D721Med (cell line): ENCODE measurements around the gene RIPK3.
"Not testable (repeated sequence)": the region's sequence is repeated elsewhere in the genome, so short reads cannot be mapped to it uniquely, and the experiment has no call there.

Experiments used
- DNase-seq: peaks from one replicate; pipeline ENCODE4 v3.0.0; 2011; ENCODE audit warnings: low spot score; ENCODE audit not compliant: insufficient read length
- FAIRE-seq: peaks from 2 replicates; lab custom pipeline; 2011; peaks lifted over from hg19 to GRCh38; lab: Jason Lieb, UNC
- TF ChIP-seq, protein P1 (sequence below): IDR thresholded peaks from 2 replicates; pipeline ENCODE4 v1.5.1; 2012; ENCODE audit warnings: mild to moderate bottlenecking, control low read depth; ENCODE audit not compliant: insufficient read depth; ENCODE audit errors: missing control alignments

RIPK3 gene

DNA sequence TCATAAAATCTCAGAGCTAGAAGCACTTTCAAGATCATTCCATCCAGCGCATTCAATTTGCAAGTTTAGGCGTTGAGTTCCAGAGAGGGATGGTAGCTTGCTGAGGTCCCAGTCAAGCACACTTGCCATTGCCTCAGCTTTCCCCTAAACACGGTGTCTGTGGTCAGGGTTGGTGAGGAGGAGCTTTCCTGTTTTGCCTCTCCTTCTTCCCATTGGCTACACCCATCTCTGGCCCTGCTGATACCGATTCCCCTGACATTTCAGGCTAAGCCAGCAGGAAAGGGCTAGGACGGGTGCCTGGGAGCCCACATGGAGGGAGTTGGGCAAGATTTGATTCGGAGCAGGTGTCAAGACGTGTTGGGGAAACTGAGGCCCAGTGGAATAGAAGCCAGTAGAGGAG, 37.3 kb upstream of the RIPK3 start:
- TF ChIP-seq, protein P1, sequence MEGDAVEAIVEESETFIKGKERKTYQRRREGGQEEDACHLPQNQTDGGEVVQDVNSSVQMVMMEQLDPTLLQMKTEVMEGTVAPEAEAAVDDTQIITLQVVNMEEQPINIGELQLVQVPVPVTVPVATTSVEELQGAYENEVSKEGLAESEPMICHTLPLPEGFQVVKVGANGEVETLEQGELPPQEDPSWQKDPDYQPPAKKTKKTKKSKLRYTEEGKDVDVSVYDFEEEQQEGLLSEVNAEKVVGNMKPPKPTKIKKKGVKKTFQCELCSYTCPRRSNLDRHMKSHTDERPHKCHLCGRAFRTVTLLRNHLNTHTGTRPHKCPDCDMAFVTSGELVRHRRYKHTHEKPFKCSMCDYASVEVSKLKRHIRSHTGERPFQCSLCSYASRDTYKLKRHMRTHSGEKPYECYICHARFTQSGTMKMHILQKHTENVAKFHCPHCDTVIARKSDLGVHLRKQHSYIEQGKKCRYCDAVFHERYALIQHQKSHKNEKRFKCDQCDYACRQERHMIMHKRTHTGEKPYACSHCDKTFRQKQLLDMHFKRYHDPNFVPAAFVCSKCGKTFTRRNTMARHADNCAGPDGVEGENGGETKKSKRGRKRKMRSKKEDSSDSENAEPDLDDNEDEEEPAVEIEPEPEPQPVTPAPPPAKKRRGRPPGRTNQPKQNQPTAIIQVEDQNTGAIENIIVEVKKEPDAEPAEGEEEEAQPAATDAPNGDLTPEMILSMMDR = no peak
- no peak for FAIRE-seq
- DNase-seq = no peak

DNA sequence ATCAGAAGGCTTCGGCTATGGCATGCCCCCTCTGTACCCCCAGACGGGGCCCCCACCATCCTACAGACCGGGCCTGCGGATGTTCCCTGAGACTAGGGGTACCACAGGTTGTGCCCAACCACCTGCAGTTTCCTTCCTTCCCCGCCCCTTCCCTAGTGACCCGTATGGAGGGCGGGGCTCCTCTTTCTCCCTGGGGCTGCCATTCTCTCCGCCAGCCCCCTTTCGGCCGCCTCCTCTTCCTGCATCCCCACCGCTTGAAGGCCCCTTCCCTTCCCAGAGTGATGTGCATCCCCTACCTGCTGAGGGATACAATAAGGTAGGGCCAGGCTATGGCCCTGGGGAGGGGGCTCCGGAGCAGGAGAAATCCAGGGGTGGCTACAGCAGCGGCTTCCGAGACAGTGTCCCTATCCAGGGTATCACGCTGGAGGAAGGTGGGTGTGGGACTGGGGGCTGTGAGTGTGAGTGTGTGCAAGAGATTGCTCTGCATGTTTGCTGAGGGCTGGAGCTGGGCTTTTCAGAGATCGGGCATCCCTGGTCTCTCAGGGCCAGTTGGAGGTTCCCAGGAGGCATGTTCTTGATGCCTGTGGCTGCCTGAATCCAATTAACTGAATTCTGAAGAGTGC, 36.8 kb upstream of the RIPK3 start:
- FAIRE-seq = no peak
- no peak for DNase-seq
- TF ChIP-seq, protein P1 = no peak

DNA sequence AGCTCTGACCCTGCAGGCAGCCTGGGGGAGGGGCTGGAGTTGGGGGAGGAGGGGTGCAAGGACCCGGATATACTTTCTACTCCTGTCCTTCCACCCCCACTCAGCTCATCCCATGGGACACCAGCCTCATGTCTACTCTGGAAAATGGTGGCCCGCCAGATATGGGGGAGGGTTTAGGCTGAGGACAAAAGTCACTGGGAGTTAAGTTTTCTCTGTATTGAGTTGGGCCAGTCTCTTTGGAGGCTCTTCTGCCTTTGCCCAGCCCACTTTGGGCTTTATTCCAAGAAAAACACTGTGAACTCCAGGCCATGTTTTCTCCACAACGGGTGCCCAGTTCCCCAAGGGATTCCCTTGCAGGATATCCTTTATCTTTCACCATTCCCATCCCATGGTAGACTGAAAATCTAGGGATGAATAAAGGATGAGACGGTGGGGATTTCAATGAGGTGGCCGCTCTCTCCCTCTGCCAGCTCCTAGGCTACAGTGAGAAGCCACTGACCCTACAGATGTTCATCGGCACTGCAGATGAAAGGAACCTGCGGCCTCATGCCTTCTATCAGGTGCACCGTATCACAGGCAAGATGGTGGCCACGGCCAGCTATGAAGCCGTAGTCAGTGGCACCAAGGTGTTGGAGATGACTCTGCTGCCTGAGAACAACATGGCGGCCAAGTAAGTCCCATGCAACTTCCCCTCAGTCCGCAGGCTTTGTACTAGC, 33.1 kb upstream of the RIPK3 start:
- FAIRE-seq (no peak), DNase-seq (no peak)
- TF ChIP-seq, protein P1 = no peak

DNA sequence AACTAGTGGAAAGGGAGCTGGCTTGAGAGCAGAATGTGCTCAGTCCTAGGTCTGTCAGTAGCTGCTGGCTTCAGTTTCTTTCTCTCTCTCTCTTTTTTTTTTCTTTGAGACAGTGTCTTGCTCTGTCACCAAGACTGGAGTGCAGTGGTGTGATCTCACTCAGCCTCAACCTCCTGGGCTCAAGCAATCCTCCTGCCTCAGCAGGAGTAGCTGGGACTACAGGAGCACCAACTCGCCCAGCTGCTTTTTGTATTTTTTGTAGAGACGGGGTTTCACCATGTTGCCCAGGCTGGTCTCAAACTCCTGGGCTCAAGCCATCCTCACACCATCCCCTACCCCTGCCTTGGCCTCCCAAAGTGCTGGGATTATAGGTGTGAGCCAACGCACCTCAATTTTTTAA, 31.8 kb upstream of the RIPK3 start:
- FAIRE-seq, DNase-seq: not testable (repeated sequence)

DNA sequence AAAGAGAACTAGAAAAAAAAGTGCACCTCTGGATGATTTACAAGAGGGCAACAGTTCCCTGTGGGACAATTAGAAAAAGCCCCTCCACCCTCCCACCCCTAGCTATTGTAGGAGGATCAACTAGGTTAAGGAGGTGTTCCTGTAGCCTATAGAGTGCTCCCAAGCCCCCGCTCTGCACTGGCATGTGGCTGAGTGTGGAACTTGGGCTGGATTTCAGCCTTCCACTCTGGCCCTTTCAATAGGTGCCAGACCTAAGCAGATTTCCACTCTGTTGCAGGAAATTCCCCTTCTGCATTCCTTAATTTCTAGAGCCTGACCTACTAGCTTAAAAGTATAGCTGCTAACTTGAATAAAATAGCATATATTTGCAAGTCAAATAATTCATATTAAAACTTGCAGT, 31.0 kb upstream of the RIPK3 start:
- TF ChIP-seq, protein P1 = no peak
- DNase-seq (no peak), FAIRE-seq (no peak)

DNA sequence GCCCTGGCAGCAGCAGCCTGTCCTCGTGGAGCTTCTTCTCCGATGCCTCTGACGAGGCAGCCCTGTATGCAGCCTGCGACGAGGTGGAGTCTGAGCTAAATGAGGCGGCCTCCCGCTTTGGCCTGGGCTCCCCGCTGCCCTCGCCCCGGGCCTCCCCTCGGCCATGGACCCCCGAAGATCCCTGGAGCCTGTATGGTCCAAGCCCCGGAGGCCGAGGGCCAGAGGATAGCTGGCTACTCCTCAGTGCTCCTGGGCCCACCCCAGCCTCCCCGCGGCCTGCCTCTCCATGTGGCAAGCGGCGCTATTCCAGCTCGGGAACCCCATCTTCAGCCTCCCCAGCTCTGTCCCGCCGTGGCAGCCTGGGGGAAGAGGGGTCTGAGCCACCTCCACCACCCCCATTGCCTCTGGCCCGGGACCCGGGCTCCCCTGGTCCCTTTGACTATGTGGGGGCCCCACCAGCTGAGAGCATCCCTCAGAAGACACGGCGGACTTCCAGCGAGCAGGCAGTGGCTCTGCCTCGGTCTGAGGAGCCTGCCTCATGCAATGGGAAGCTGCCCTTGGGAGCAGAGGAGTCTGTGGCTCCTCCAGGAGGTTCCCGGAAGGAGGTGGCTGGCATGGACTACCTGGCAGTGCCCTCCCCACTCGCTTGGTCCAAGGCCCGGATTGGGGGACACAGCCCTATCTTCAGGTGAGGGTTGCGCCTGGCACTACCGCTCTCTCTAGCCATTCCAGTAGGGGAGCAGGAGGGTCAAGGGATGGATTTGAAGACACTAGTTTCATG, 30.3 kb upstream of the RIPK3 start:
- FAIRE-seq (no peak), DNase-seq (no peak)
- TF ChIP-seq, protein P1 = no peak

DNA sequence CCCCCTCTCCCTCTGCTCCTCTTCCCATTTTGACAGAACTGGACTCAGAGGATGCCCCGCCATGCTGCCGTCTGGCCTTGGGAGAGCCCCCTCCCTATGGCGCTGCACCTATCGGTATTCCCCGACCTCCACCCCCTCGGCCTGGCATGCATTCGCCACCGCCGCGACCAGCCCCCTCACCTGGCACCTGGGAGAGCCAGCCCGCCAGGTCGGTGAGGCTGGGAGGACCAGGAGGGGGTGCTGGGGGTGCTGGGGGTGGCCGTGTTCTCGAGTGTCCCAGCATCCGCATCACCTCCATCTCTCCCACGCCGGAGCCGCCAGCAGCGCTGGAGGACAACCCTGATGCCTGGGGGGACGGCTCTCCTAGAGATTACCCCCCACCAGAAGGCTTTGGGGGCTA, 29.7 kb upstream of the RIPK3 start:
- FAIRE-seq (no peak), DNase-seq (no peak)
- TF ChIP-seq, protein P1 = no peak
